Measurements from ENCODE around the gene CNIH3.
"Not testable (repeated sequence)": the region's sequence is repeated elsewhere in the genome, so short reads cannot be mapped to it uniquely, and the experiment has no call there.

- TF ChIP-seq CTCF, POLR2A (IDR thresholded peaks at IDR 0.05): not testable (repeated sequence)
Observed at GRCh38 chr1:224571975-224572374, 44.1 kb upstream of the CNIH3 start.

Data from uterus (tissue), 2 donors.